HG03060 (cell line): ENCODE results near the gene ENO2.
"Not testable (repeated sequence)": the region's sequence is repeated elsewhere in the genome, so short reads cannot be mapped to it uniquely, and the experiment has no call there.

Experiments used
- ATAC-seq: cut with Tn5 transposase; IDR thresholded peaks from one replicate; pipeline ENCODE4 v1.9.1; 2021; ENCODE audit warnings: low read depth, moderate number of reproducible peaks; ENCODE audit not compliant: unreplicated experiment

Gene ENO2

DNA sequence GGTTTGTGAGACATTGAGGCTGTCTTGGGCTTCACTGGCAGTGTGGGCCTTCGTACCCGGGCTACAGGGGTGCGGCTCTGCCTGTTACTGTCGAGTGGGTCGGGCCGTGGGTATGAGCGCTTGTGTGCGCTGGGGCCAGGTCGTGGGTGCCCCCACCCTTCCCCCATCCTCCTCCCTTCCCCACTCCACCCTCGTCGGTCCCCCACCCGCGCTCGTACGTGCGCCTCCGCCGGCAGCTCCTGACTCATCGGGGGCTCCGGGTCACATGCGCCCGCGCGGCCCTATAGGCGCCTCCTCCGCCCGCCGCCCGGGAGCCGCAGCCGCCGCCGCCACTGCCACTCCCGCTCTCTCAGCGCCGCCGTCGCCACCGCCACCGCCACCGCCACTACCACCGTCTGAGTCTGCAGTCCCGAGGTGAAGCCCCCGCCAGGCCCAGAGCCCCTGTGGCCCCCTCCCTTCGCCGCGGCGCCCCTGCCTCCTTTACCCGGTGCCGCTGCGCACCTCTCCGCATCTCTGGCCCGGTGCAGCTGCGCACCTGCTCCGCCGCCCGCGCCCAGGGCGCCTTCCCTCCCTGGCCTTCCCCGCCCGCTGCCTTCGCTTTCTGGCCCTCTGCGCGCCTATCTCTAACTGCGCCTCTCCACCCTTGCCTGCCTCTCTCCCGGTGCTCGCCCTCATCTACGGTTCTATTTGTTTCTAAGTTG is at the start of gene ENO2:
Gene ENO2, plus strand, starts transcription at position 335 of the 701 bp plus-strand sequence. CDS start 1,253 bp downstream, outside the sequence.
- ATAC-seq, result no peak

- ATAC-seq, result not testable (repeated sequence)
These were observed 49.1 kb upstream of the ENO2 start for GRCh38 chr12:6865307-6865706.

- no peak for ATAC-seq
These were observed 48.0 kb upstream of the ENO2 start for GRCh38 chr12:6866163-6866919.

DNA sequence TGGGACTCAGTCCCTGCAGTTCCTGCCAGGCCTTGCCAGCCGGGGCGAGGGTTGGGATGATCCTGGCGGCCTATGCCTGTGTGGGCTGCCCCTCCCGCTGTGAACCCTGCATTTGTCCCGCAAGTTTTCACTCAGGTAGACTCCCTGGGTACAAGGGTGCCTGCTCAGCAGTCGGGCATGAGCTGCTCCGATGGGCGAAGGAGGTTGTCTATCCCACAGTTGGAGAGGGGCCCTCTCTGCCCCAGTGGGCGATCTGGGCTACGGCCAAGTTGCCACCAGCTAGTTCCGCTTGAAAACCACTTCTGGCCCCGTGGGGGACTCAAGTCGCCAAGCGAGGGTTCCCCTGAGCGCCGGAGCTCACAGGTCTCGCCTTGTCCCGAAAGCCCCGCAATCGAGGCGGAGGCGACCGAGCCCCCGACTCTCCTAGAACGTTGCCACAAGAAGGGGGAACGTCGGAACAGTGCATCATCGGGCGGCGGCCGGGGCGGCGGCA is 47.4 kb upstream of the ENO2 start:
- no peak for ATAC-seq

DNA sequence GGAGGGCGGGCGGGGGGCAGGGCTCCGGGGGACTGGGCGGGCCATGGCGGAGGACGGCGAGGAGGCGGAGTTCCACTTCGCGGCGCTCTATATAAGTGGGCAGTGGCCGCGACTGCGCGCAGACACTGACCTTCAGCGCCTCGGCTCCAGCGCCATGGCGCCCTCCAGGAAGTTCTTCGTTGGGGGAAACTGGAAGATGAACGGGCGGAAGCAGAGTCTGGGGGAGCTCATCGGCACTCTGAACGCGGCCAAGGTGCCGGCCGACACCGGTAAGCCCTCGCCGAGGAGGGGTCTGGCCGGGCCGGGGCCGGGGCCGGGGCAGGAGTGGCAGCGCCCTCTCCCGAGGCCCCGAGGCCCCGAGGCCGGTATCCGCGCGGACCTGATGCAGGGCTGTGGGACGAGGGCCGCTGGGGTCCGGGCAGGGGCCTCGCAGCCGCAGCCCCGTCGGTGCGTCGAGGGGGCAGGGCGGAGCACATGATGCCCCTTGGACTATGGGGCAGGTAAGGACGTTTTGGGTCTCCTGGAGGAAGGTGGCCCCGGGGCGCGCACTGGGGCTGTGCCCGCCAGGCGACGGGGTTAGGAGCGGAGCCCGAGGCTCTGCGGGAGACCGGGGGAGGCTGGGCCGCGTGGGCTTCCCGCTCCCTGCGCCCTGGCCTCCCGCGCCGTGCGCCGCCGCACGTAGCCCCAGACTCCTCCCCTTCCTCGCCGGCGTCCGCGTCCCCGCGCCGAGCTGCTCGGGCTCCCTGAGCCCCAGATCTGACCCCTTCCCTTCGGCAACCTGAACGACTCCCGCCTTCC is 46.8 kb upstream of the ENO2 start, which contains the start of gene TPI1:
Gene TPI1, plus strand, starts transcription at position 119 of the 798 bp plus-strand sequence. Its CDS starts 36 bp downstream, at position 155.
- no peak for ATAC-seq

DNA sequence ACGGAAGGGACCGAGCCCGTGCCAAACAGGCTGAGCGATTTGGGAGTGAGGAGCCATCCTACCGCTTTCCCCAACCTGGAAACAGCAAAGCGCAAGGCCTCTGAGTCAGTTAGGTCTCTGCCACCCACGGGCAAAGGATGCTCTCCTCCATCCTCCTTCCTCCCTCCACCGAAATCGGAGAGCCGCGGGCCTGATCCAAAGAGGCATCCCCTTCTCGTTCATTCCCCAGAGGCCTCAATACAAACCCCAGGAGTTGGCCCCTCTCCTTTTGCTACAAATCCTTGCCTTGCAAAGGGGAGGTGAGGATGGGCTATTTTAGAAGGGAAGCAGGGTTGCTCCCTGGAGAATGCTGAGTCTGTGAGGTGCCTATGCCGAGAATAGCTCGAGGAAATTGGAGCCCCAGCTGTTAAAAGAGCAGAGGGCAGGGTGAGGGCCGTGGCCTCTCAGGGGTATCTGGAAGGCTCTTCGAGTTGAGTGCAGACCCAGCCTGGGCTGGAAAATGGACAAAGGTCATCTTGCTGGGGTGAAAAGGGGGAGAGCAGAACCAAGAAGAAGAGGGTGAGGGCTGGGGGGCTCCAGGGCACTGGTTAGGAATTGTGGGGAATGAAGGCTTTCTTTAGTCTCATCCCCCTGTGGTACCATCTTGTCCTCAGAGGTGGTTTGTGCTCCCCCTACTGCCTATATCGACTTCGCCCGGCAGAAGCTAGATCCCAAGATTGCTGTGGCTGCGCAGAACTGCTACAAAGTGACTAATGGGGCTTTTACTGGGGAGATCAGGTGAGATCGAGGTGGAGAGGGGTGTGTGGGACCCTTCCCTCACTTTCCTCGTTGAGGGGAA is 46.0 kb upstream of the ENO2 start:
- no peak for ATAC-seq

GRCh38 chr12:6869049-6870021 is 45.0 kb upstream of the ENO2 start:
- no peak for ATAC-seq

DNA sequence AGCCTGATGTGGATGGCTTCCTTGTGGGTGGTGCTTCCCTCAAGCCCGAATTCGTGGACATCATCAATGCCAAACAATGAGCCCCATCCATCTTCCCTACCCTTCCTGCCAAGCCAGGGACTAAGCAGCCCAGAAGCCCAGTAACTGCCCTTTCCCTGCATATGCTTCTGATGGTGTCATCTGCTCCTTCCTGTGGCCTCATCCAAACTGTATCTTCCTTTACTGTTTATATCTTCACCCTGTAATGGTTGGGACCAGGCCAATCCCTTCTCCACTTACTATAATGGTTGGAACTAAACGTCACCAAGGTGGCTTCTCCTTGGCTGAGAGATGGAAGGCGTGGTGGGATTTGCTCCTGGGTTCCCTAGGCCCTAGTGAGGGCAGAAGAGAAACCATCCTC is 44.1 kb upstream of the ENO2 start:
- not testable (repeated sequence) for ATAC-seq

- ATAC-seq, result no peak
These were observed 43.1 kb upstream of the ENO2 start for GRCh38 chr12:6871052-6871957.

- no peak for ATAC-seq
These were observed 42.0 kb upstream of the ENO2 start for GRCh38 chr12:6872073-6873048.

DNA sequence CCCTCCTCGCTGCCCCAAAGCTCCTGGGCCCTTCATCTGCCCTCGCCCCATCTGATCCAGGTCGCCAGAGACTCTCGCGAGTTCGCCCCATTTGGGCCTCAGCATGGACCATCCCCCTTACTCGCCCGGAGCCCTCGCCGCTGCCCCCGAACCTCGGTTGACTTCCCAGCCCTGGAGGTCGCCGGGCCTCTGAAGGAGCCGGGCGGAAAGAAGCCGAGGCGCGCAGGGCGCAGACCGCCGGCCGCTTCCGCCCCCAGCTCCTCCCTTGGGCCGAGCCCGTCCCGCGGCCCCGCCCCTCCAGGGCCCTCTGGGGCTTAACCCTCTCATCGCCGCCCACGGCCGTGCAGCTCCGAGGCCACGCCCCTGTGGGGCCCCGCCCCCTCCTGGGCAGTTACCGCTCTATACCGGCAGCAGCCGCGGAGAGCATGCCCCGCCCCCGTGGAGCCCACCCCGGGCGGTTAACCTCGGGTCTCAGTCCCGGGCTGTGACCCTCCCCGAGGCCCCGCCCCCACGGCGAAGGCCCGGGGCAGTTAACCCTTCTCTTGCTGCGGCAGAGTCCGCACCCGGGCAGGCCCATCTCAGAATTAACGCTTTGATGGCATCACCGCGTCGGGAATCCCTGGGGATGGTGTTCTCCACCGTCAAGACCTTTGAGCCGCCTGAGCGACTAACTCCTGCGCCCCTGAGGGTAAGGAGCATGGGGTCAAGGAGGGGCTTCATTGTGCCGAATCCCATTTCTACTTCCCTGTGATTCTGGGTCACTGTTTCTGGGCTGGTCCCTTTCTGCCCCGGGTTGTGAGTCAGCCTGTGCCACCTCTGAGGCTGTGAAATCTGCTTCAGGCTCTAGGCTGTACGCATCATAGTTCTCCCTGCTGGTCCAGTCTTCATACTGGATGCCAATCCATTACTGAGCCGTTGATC is 41.0 kb upstream of the ENO2 start, which contains the start of gene SPSB2:
Gene SPSB2, minus strand, starts transcription at position 210 of the 921 bp plus-strand sequence. CDS start 402 bp downstream, outside the sequence.
- ATAC-seq, result peak; percentile 43

GRCh38 chr12:6874015-6874368 is 40.4 kb upstream of the ENO2 start:
- ATAC-seq, result not testable (repeated sequence)

GRCh38 chr12:6879824-6880223 is 34.6 kb upstream of the ENO2 start:
- ATAC-seq, result not testable (repeated sequence)

DNA sequence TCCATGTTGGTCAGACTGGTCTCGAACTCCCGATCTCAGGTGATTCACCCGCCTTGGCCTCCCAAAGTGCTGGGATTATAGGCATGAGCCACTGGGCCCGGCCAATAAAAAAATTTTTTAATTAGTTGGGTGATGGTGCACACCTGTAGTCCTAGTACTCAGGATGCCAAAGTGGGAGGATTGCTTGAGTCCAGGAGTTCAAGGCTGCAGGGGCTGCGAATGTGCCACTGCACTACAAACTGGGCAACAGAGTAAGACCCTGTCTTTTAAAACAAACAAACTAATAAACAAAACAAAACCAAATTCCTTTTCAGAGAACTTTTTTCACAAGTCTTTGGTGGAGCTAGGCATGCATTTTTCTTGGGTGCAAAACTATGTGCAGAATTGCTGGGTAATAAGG is 31.1 kb upstream of the ENO2 start:
- ATAC-seq, result no peak

- ATAC-seq, result no peak
These were observed 30.7 kb upstream of the ENO2 start for GRCh38 chr12:6883683-6884082.

DNA sequence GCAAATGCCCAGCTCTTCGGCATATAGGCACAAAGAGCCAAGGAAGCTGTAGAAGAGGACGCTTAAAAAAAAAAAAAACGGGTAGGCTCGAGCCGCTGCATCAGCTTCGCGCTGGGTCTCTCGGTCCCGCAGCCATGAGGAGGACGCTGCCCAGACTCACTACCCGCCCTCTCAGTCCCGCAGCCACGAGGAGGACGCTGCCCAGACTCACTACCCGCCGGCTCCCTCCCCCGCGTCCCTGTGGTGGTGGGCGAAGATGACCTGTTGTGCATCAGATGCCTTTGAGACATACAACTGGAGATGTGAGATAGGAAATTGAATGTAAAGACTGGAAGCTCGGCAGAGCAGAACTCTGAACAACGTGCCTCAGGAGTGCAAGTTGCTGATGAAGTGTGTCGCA is 29.8 kb upstream of the ENO2 start:
- no peak for ATAC-seq
